GM12878 (cell line): ENCODE results near the gene ANKRD33B.

Experiments used
- BHLHE40 ChIP-seq, 2 experiments: fragments of 450-650 bp in 1 of 2; IDR thresholded peaks; 2 replicates each; pipeline ENCODE4 v1.6.1; 2011 to 2017; ENCODE audit warnings: low read depth in 2 of 2, borderline replicate concordance in 1 of 2, improper control_type of control experiment in 1 of 2, low read length in 1 of 2, mild to moderate bottlenecking in 1 of 2
- BMI1 ChIP-seq: fragments of 450-650 bp; IDR thresholded peaks from 2 replicates; pipeline ENCODE4 v1.6.1; 2016; ENCODE audit warnings: mild to moderate bottlenecking, moderate library complexity, borderline replicate concordance
- CBFB ChIP-seq: IDR thresholded peaks from 2 replicates; pipeline ENCODE4 v1.6.1; 2016; ENCODE audit warnings: antibody characterized with exemption, low read depth
- EP300 ChIP-seq, 2 experiments: fragments of 150-350 bp in 1 of 2; IDR thresholded peaks; 2 replicates each; pipeline ENCODE4 v1.6.1; 2011 to 2012; ENCODE audit warnings: low read depth in 2 of 2, low read length in 2 of 2, borderline replicate concordance in 1 of 2, improper control_type of control experiment in 1 of 2, inconsistent platforms in 1 of 2; ENCODE audit not compliant: control insufficient read depth in 1 of 2
- EZH2 ChIP-seq: IDR thresholded peaks from 2 replicates; pipeline ENCODE4 v1.6.1; 2012; ENCODE audit warnings: low read depth, mild to moderate bottlenecking, control low read depth, inconsistent platforms, low read length, borderline replicate concordance; ENCODE audit not compliant: control insufficient read depth
- MTA3 ChIP-seq: IDR thresholded peaks from 2 replicates; pipeline ENCODE4 v1.6.1; 2012; ENCODE audit warnings: low read length, inconsistent platforms, borderline replicate concordance
- NFIC ChIP-seq: IDR thresholded peaks from 2 replicates; pipeline ENCODE4 v1.6.1; 2012; ENCODE audit warnings: low read depth, mild to moderate bottlenecking, inconsistent platforms, low read length, moderate library complexity
- NFYB ChIP-seq: IDR thresholded peaks from 2 replicates; pipeline ENCODE4 v1.6.1; 2011; ENCODE audit warnings: low read depth, mild to moderate bottlenecking, low read length, improper control_type of control experiment, moderate library complexity; ENCODE audit not compliant: insufficient read depth
- NR2C2 ChIP-seq: IDR thresholded peaks from 2 replicates; pipeline ENCODE4 v1.6.1; 2011; ENCODE audit warnings: borderline replicate concordance, low read depth; ENCODE audit not compliant: control insufficient read depth, insufficient read length
- POLR2A ChIP-seq: IDR thresholded peaks from 2 replicates; pipeline ENCODE4 v1.6.1; 2011; ENCODE audit warnings: low read depth, mild to moderate bottlenecking, low read length
- TF ChIP-seq, protein P1 (sequence below): IDR thresholded peaks from 2 replicates; pipeline ENCODE4 v1.6.1; 2012; ENCODE audit warnings: low read depth, low read length, improper control_type of control experiment
- TF ChIP-seq, protein P2 (sequence below), 3 experiments: IDR thresholded peaks in 2 of 3; conservative IDR thresholded peaks in 1 of 3; 2 replicates each; pipeline ENCODE4 v1.5.1; 2011; ENCODE audit warnings: low read depth in 3 of 3, low read length in 3 of 3, mild to moderate bottlenecking in 3 of 3, control low read depth in 2 of 3, moderate library complexity in 2 of 3, inconsistent platforms in 1 of 3, mixed read lengths in 1 of 3; ENCODE audit not compliant: control insufficient read depth in 2 of 3, insufficient read depth in 1 of 3; ENCODE audit errors: extremely low read depth in 1 of 3
- TF ChIP-seq, protein P3 (sequence below): IDR thresholded peaks from 2 replicates; pipeline ENCODE4 v1.6.1; 2012; ENCODE audit warnings: improper control_type of control experiment, low read depth, low read length; ENCODE audit not compliant: insufficient replicate concordance
- TF ChIP-seq, protein P4 (sequence below): fragments of 450-650 bp; IDR thresholded peaks from 2 replicates; pipeline ENCODE4 v1.6.1; 2016; ENCODE audit warnings: mild to moderate bottlenecking

DNA sequence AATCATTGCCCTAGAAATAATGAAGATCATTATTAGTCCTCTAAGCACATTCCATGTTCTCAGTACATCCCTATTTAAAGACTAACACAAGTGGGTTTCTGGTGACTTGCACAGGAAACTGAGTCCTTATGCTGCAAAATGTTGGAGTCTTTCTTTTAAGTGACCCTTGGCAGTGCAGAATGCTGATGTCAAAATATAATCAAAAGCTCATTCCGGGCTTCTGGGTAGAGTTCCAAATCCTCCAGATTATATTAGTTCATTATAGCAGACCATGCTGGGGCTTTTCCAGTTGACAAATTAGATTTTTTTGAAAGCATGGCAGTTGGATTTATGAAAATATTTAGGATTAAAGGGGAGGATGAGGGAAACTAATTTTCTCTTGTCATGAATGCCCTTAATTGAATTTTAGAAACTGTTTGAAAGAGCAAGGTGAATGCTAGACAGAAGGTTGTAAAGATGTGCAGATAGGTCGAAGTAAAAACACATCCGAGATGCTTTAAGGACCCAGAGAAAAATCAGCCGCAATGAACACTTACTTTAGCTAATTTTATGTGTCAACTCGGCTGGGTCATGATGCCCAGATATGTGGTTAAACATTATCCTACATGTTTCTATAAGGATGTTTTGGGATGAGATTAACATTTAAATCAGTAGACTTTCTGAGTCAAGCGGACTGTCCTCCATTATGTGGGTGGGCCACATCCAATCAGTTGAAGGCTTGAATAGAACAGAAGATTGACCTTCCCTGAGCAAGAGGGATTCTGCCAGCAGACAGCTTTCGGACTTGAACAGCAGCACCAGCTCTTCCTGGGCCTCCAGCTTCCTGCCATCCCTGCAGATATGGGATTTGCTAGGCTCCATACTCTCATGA, 108.5 kb downstream of the ANKRD33B start:
- TF ChIP-seq, protein P1, sequence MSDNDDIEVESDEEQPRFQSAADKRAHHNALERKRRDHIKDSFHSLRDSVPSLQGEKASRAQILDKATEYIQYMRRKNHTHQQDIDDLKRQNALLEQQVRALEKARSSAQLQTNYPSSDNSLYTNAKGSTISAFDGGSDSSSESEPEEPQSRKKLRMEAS, result no peak
- no peak for TF ChIP-seq NR2C2
- TF ChIP-seq, protein P2, sequence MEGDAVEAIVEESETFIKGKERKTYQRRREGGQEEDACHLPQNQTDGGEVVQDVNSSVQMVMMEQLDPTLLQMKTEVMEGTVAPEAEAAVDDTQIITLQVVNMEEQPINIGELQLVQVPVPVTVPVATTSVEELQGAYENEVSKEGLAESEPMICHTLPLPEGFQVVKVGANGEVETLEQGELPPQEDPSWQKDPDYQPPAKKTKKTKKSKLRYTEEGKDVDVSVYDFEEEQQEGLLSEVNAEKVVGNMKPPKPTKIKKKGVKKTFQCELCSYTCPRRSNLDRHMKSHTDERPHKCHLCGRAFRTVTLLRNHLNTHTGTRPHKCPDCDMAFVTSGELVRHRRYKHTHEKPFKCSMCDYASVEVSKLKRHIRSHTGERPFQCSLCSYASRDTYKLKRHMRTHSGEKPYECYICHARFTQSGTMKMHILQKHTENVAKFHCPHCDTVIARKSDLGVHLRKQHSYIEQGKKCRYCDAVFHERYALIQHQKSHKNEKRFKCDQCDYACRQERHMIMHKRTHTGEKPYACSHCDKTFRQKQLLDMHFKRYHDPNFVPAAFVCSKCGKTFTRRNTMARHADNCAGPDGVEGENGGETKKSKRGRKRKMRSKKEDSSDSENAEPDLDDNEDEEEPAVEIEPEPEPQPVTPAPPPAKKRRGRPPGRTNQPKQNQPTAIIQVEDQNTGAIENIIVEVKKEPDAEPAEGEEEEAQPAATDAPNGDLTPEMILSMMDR (IDR thresholded peaks at IDR 0.05 in 2 of 3, conservative IDR thresholded peaks at IDR 0.05 in 1 of 3; ENCODE audit: control insufficient read depth in 2 of 3, extremely low read depth in 1 of 3, insufficient read depth in 1 of 3, low read depth in 3 of 3, low read length in 3 of 3), result no peak
- no peak for TF ChIP-seq POLR2A
- no peak for TF ChIP-seq BHLHE40 (IDR thresholded peaks at IDR 0.05; ENCODE audit: borderline replicate concordance in 1 of 2, low read depth in 2 of 2, low read length in 1 of 2)
- no peak for TF ChIP-seq EP300 (IDR thresholded peaks at IDR 0.05; ENCODE audit: borderline replicate concordance in 1 of 2, control insufficient read depth in 1 of 2, low read depth in 2 of 2, low read length in 2 of 2)
- TF ChIP-seq CBFB, result no peak
- TF ChIP-seq NFYB, result no peak
- TF ChIP-seq NFIC, result no peak
- no peak for TF ChIP-seq MTA3
- TF ChIP-seq, protein P3, sequence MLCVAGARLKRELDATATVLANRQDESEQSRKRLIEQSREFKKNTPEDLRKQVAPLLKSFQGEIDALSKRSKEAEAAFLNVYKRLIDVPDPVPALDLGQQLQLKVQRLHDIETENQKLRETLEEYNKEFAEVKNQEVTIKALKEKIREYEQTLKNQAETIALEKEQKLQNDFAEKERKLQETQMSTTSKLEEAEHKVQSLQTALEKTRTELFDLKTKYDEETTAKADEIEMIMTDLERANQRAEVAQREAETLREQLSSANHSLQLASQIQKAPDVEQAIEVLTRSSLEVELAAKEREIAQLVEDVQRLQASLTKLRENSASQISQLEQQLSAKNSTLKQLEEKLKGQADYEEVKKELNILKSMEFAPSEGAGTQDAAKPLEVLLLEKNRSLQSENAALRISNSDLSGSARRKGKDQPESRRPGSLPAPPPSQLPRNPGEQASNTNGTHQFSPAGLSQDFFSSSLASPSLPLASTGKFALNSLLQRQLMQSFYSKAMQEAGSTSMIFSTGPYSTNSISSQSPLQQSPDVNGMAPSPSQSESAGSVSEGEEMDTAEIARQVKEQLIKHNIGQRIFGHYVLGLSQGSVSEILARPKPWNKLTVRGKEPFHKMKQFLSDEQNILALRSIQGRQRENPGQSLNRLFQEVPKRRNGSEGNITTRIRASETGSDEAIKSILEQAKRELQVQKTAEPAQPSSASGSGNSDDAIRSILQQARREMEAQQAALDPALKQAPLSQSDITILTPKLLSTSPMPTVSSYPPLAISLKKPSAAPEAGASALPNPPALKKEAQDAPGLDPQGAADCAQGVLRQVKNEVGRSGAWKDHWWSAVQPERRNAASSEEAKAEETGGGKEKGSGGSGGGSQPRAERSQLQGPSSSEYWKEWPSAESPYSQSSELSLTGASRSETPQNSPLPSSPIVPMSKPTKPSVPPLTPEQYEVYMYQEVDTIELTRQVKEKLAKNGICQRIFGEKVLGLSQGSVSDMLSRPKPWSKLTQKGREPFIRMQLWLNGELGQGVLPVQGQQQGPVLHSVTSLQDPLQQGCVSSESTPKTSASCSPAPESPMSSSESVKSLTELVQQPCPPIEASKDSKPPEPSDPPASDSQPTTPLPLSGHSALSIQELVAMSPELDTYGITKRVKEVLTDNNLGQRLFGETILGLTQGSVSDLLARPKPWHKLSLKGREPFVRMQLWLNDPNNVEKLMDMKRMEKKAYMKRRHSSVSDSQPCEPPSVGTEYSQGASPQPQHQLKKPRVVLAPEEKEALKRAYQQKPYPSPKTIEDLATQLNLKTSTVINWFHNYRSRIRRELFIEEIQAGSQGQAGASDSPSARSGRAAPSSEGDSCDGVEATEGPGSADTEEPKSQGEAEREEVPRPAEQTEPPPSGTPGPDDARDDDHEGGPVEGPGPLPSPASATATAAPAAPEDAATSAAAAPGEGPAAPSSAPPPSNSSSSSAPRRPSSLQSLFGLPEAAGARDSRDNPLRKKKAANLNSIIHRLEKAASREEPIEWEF, result no peak
- TF ChIP-seq EZH2, result no peak
- TF ChIP-seq, protein P4, sequence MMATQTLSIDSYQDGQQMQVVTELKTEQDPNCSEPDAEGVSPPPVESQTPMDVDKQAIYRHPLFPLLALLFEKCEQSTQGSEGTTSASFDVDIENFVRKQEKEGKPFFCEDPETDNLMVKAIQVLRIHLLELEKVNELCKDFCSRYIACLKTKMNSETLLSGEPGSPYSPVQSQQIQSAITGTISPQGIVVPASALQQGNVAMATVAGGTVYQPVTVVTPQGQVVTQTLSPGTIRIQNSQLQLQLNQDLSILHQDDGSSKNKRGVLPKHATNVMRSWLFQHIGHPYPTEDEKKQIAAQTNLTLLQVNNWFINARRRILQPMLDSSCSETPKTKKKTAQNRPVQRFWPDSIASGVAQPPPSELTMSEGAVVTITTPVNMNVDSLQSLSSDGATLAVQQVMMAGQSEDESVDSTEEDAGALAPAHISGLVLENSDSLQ, result no peak
- TF ChIP-seq BMI1, result no peak
